BLaER1 treated with 17β-estradiol and CSF1 and Interleukin-3, amounts not matched to agents 10 nM and 100 nM (cell line): ENCODE measurements around the gene GPAM.

ENCODE experiments used
- H3K27ac ChIP-seq, 11 experiments: shearing (Covaris generic); formaldehyde crosslinking; 2 replicates each; pipeline ENCODE4 v1.8.1; 2022
- H3K27me3 ChIP-seq, 11 experiments: shearing (Covaris generic); formaldehyde crosslinking; 2 replicates each; pipeline ENCODE4 v1.8.1; 2022
- H3K36me3 ChIP-seq, 11 experiments: shearing (Covaris generic); formaldehyde crosslinking; 2 replicates each; pipeline ENCODE4 v1.8.1; 2022
- H3K4me1 ChIP-seq, 10 experiments: shearing (Covaris generic); formaldehyde crosslinking; 2 replicates each; pipeline ENCODE4 v1.8.1; 2022
- H3K4me2 ChIP-seq, 11 experiments: shearing (Covaris generic); formaldehyde crosslinking; 2 replicates each; pipeline ENCODE4 v1.8.1; 2022
- H3K4me3 ChIP-seq, 10 experiments: shearing (Covaris generic); formaldehyde crosslinking; 2 replicates each; pipeline ENCODE4 v1.8.1; 2022
- H3K9ac ChIP-seq, 11 experiments: shearing (Covaris generic); formaldehyde crosslinking; 2 replicates each; pipeline ENCODE4 v1.8.1; 2022
- H3K9me3 ChIP-seq, 11 experiments: shearing (Covaris generic); formaldehyde crosslinking; replicated peaks in 1 of 11; 2 replicates each; pipeline ENCODE4 v1.8.1; 2022
- H4K20me1 ChIP-seq, 11 experiments: shearing (Covaris generic); formaldehyde crosslinking; 2 replicates each; pipeline ENCODE4 v1.8.1; 2022
- Cebpa-rat ChIP-seq, 11 experiments: shearing (Covaris generic); IDR thresholded peaks; 2 replicates each; pipeline ENCODE4 v1.8.1; 2022

The GPAM gene

DNA sequence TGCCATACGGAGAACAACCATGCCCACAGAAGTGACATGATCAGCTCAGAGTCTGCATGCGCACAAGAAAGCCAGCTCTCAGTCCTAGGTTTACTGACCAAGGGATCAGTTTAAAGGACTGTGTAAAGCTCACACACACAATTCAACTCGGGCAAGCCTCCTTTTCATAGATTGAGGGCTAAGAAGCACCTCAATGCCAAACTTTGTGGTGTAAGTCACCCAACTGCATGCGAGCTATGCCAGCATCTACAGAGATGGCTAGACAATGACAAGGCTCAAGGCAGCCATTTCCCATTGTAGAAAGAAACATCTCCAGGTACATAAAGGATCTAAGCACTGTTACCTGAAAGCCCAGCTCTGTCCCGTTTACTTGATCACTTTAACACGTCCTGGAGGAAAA, 36.8 kb downstream of the GPAM start:
- Histone ChIP-seq H3K9me3 (no peaks in the 10 kb centered on the region), H3K4me1 (no peaks in the 10 kb centered on the region), H3K4me2 (no peak overlapping the region), H3K27ac (no peak overlapping the region), H3K9ac (no peak overlapping the region), H3K4me3 (no peak overlapping the region), H3K27me3 (no peaks in the 10 kb centered on the region), H4K20me1 (no peaks in the 10 kb centered on the region), H3K36me3 (peaks cover 0 to 12% (median 7%) of the 10 kb centered on the region in 11 experiments; a peak in 5 of 22 replicates)
- TF ChIP-seq Cebpa-rat (IDR thresholded peaks at IDR 0.05) = no peak

DNA sequence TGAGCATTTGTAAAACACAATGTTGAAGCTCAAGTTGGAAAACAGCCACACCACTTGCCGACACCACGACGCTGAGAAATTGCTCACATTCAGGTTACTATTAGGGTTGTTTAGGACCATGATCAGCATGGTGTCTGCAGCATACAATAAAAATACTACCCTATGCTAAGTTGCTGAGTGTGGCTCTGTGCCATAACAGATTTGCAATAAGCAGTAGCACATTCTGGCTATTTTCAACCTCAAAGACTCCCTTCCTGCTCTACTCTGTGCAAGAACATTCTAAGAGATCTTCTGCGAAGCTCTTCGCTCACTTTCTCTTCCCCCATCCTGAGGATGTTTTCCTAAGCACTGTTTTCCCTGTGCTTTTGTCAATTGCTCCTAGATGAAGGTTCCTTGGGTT, 38.3 kb downstream of the GPAM start:
- no peaks in the 10 kb centered on the region for H3K9me3 ChIP-seq
- peaks cover 0 to 5% (median 0%) of the 10 kb centered on the region in 11 experiments; a peak in 1 of 22 replicates for H3K36me3 ChIP-seq
- no peak overlapping the region for H3K9ac ChIP-seq
- no peak overlapping the region for H3K4me3 ChIP-seq
- H3K27me3 ChIP-seq = no peaks in the 10 kb centered on the region
- no peaks in the 10 kb centered on the region; a peak in 1 of 20 replicates for H3K4me1 ChIP-seq
- H3K4me2 ChIP-seq = no peak overlapping the region
- TF ChIP-seq Cebpa-rat (IDR thresholded peaks at IDR 0.05) = no peak
- no peaks in the 10 kb centered on the region for H4K20me1 ChIP-seq
- no peak overlapping the region for H3K27ac ChIP-seq

DNA sequence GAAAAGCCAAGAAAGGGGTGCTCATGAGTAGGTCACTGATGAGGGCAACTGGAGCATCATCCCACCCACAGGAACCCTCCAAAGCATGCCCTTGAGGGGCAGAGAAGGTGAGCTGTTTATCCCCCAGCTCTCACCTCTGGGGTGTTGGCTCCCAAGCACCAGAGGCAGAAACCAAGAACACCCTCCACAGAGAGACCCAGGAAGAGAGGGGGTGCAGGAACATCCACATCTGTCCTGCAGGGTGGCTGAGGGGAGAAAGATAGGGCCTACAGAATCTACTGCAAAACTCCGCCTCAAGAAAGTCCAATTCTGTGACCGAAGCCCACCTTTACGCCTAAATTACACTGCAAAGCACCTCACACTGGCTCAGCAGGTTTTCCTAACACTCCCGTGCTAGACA, 40.1 kb downstream of the GPAM start:
- Histone ChIP-seq H3K4me2 (no peak overlapping the region), H3K9me3 (no peaks in the 10 kb centered on the region), H3K27ac (no peak overlapping the region), H3K9ac (no peak overlapping the region), H3K27me3 (no peaks in the 10 kb centered on the region), H3K4me1 (no peaks in the 10 kb centered on the region; a peak in 1 of 20 replicates), H3K4me3 (no peak overlapping the region), H3K36me3 (no peaks in the 10 kb centered on the region), H4K20me1 (no peaks in the 10 kb centered on the region)
- TF ChIP-seq Cebpa-rat (IDR thresholded peaks at IDR 0.05) = no peak

DNA sequence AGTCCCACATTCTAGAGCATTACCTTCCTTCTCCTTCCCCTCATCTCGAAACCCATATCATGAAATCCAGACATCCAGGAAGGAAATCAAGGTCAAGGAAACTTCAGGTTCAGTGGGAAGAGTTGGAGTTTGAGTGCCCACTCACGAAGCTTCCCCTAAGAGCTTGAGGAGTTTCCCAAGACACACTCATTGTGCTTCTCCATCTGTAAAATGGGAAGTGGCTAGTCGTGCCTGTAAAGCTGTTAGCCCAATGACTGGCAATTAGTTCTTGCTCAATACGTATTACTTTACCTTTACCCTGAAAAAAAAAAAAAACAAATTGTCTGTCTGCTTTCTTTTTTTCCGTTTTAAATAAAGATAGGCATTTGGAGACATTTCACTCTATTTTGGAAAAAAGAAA, 42.3 kb downstream of the GPAM start:
- no peak for TF ChIP-seq Cebpa-rat (IDR thresholded peaks at IDR 0.05)
- H3K9me3 ChIP-seq = no peaks in the 10 kb centered on the region

DNA sequence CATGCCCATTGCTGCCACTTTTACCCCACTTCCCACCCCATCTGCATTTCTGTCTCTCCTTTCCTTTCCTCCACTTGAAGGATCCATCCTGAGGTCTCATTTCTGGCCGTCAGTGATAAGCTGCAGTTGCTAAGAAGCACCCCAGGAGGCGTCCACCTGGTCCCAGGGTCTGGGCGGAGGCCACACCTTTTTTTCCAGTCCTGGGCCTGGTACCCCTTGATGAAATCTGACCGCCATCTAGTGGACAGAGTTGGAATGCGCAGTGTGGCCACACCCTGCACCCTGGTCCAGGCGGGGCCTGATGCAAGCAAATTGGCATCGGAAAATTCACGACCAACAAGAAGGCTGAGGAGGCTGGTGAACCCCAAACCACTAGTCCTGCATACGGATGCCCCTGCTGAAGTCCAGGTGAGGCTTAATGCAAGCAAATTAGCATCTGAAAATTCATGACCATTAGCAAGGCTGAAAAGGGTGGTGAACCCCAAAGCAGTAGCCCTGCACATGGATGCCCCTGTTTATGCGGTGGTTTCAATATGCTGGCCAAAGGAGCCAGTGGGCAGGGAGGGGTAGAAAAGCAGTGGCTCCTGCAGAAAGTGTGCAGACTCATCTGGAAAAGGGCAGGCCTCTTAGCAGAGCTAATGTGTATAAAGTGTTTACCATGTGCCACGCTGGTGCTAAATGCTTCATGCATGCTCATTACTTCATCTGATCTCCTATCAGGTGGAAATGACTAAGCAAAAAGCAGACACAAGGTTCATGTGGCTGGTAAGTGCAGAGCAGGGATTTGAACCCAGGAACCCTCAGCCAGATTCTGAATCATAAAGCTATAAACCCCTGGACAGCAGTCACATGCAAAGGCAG, 43.2 kb downstream of the GPAM start:
- H3K36me3 ChIP-seq = no peaks in the 10 kb centered on the region
- TF ChIP-seq Cebpa-rat (IDR thresholded peaks at IDR 0.05) = no peak
- H3K4me1 ChIP-seq = peaks cover 0 to 7% (median 0%) of the 10 kb centered on the region in 10 experiments; a peak in 4 of 20 replicates

More for the DNA sequence above, 42.3 kb downstream of the GPAM start:
- Histone ChIP-seq H3K4me1 (peaks cover 0 to 4% (median 0%) of the 10 kb centered on the region in 10 experiments; a peak in 4 of 20 replicates), H3K4me3 (no peak overlapping the region), H3K9ac (no peak overlapping the region), H3K27ac (no peak overlapping the region), H4K20me1 (no peaks in the 10 kb centered on the region), H3K36me3 (no peaks in the 10 kb centered on the region), H3K27me3 (no peaks in the 10 kb centered on the region), H3K4me2 (no peak overlapping the region)

DNA sequence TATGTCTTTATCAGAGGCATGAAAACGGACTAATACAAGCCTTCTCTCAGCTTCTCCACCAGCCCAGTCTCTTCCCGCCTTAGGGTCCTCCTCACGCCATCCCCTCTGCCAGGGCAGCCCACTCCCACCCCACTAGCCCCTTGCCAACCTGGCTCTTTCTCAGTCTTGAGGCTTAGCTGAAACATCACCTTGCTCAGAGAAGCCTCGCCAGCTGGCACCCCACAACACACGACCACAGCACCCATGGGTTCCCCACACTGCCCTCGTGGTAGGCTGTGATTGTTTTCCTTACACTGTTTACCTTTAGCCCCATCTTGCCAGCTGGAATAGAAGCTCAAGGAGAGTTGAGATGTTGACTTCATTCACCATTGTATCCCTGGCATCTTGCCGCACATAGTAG, 44.4 kb downstream of the GPAM start:
- H3K9me3 ChIP-seq = no peaks in the 10 kb centered on the region
- no peak for TF ChIP-seq Cebpa-rat (IDR thresholded peaks at IDR 0.05)
- H3K4me2 ChIP-seq = no peak overlapping the region

More for the DNA sequence above, 43.2 kb downstream of the GPAM start:
- no peak overlapping the region; a peak in 1 of 22 replicates for H3K4me2 ChIP-seq
- H3K27me3 ChIP-seq = no peaks in the 10 kb centered on the region
- no peak overlapping the region for H3K4me3 ChIP-seq
- H3K9ac ChIP-seq = 0 out of 22 replicates have a peak overlapping the region, but pooled peaks of 1 of the 11 experiments have one; percentile 18
- H3K27ac ChIP-seq = no peak overlapping the region
- no peaks in the 10 kb centered on the region for H3K9me3 ChIP-seq
- no peaks in the 10 kb centered on the region for H4K20me1 ChIP-seq

DNA sequence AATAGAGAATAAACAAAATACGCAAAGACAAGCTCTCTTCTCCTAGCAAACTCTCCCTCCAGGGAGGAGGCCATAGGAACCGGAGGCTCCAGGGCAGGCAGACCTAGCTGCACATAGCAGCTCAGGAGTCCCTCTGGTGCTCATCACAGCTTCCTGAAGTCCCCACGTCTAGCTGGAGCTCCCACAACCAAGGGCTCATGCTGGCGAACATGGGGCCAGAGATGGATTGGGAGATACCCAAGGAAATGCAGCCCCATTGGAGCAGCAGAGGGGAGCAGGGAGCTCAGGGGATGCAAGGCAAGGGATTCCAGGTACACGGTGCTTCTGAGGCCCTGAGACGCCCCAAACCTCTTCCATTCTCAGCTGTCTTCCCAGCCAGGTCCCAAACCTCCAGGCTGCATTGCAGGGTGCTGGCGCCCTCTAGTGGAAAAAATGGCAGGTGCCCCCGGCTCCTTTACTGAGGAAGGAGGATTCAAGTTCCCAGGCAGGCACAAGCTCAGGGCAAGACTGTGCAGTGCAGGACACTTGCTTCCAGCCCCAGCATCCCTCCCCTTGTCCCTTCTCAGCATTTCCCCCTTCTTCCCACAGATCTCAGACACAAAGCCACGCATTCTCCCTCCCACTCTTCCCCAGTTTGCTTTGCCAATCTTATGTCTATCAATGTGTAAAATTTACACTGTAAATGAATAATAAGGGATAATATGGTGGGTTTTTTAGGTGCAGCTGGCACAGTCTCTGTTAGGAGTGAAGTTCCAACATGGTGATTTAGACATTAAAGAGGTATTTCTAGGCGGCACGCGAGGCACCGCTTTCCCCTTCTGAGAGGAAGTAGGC, 46.2 kb downstream of the GPAM start:
- Histone ChIP-seq H3K36me3 (no peaks in the 10 kb centered on the region), H4K20me1 (no peaks in the 10 kb centered on the region), H3K27me3 (no peaks in the 10 kb centered on the region), H3K4me3 (no peak overlapping the region), H3K9ac (no peak overlapping the region), H3K4me1 (peaks cover 0 to 14% (median 0%) of the 10 kb centered on the region in 10 experiments; a peak in 5 of 20 replicates), H3K4me2 (no peak overlapping the region), H3K9me3 (no peaks in the 10 kb centered on the region), H3K27ac (no peak overlapping the region)
- no peak for TF ChIP-seq Cebpa-rat (IDR thresholded peaks at IDR 0.05)

More for the DNA sequence above, 44.4 kb downstream of the GPAM start:
- no peak overlapping the region for H3K4me3 ChIP-seq
- H3K27ac ChIP-seq = no peak overlapping the region
- H3K36me3 ChIP-seq = no peaks in the 10 kb centered on the region
- peaks cover 0 to 10% (median 0%) of the 10 kb centered on the region in 10 experiments; a peak in 4 of 20 replicates for H3K4me1 ChIP-seq
- no peaks in the 10 kb centered on the region for H4K20me1 ChIP-seq
- no peak overlapping the region for H3K9ac ChIP-seq
- no peaks in the 10 kb centered on the region for H3K27me3 ChIP-seq

DNA sequence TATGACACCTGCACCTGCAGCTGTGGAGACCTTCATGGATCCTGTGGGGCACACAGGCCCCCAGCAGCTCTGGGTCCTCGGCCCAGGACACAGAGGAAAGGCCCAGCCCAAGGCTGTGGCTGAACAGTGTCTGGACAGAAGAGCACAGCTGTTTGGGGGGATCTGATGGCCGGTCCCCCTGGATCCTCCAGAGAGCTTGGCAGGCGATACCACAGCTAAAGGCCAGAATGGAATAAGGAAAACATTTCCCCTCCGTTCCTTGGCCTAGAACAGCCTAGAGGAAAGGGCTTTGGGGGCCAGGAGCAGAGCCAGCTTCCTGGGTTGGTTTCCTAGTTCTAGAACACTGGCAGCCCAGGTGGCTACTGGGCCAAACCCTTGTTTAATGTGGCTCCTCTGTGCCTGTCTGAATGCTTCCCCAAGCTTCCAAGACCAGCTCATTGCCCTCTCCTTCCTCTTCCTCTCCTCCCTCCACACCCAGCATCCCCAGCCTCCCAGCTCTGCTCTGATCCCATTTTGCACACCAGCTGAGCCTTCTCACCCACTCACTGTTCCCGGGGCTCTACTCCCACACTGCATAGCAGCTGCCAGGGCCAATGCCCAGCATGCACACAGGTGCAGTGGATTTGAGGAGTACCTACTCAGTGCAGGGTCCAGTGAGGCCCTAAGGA, 46.9 kb downstream of the GPAM start:
- Histone ChIP-seq H3K27me3 (no peaks in the 10 kb centered on the region), H3K27ac (no peak overlapping the region), H4K20me1 (no peaks in the 10 kb centered on the region), H3K4me2 (no peak overlapping the region; a peak in 1 of 22 replicates), H3K4me3 (no peak overlapping the region), H3K4me1 (peaks cover 0 to 14% (median 0%) of the 10 kb centered on the region in 10 experiments; a peak in 5 of 20 replicates), H3K36me3 (no peaks in the 10 kb centered on the region), H3K9ac (no peak overlapping the region), H3K9me3 (no peaks in the 10 kb centered on the region)
- TF ChIP-seq Cebpa-rat (IDR thresholded peaks at IDR 0.05) = no peak

DNA sequence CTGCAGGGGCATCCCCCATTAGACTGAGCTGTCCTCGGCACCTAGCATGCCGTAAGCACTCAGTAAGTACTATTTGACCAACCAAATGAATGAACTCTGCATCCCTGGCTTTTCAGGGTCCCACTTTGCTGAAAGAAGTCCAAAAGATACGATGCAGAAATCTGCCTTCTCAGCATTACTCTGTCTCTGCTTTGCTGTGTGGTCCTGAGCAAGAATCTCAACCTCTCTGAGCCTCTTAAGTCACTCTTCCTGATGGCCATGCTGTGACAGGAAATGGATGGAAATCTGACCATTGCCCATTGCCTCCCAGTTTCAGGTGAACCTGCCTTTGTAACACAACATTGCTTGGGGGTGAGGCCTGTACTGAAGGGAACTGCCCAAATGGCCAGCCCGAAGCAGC, 48.0 kb downstream of the GPAM start:
- Histone ChIP-seq H3K27me3 (no peaks in the 10 kb centered on the region), H3K4me1 (peaks cover 0 to 14% (median 0%) of the 10 kb centered on the region in 10 experiments; a peak in 4 of 20 replicates), H3K4me3 (no peak overlapping the region), H3K9ac (no peak overlapping the region), H3K27ac (no peak overlapping the region), H4K20me1 (no peaks in the 10 kb centered on the region), H3K9me3 (no peaks in the 10 kb centered on the region), H3K4me2 (no peak overlapping the region; a peak in 1 of 22 replicates), H3K36me3 (no peaks in the 10 kb centered on the region)
- no peak for TF ChIP-seq Cebpa-rat (IDR thresholded peaks at IDR 0.05)
